Neutrophil (primary cell): Measurements from ENCODE around the gene TPCN1.

Experiments used
- H3K27ac ChIP-seq: fragments of 200-600 bp; sonication (generic); 2 replicates; pipeline ENCODE4 v1.5.1; 2016; ENCODE audit warnings: mild to moderate bottlenecking, moderate library complexity
- H3K27me3 ChIP-seq: fragments of 200-600 bp; sonication (generic); 2 replicates; pipeline ENCODE4 v1.6.0; 2016; ENCODE audit warnings: mild to moderate bottlenecking
- H3K36me3 ChIP-seq: fragments of 200-600 bp; sonication (generic); 2 replicates; pipeline ENCODE4 v1.5.1; 2017
- H3K4me1 ChIP-seq, 2 experiments: fragments of 200-600 bp in 1 of 2; sonication (generic) in 1 of 2; 1 replicate in 1 of 2; 2 replicates in 1 of 2; pipeline versions ENCODE4 v1.5.1 to v1.6.1; 2013 to 2016; ENCODE audit warnings: low read depth in 1 of 2, low read length in 1 of 2, mild to moderate bottlenecking in 1 of 2, moderate library complexity in 1 of 2; ENCODE audit not compliant: control insufficient read depth in 1 of 2, insufficient read depth in 1 of 2
- H3K4me3 ChIP-seq, 2 experiments: fragments of 200-600 bp in 1 of 2; sonication (generic) in 1 of 2; 1 replicate in 1 of 2; 2 replicates in 1 of 2; pipeline ENCODE4 v1.5.1; 2013 to 2016; ENCODE audit warnings: low read depth in 1 of 2, low read length in 1 of 2, mild to moderate bottlenecking in 1 of 2, moderate library complexity in 1 of 2
- H3K9me3 ChIP-seq: fragments of 200-600 bp; sonication (generic); 2 replicates; pipeline ENCODE4 v1.5.1; 2016
- CTCF ChIP-seq: fragments of 200-600 bp; sonication (generic); IDR thresholded peaks from 2 replicates; pipeline ENCODE4 v1.5.1; 2016; ENCODE audit warnings: antibody characterized with exemption

TPCN1 gene

GRCh38 chr12:113211160-113211559 lies 10.1 kb upstream of the TPCN1 start:
- H3K9me3 ChIP-seq = no peaks in the 10 kb centered on the region
- H3K27me3 ChIP-seq = no peaks in the 10 kb centered on the region
- TF ChIP-seq CTCF = no peak
- H3K27ac ChIP-seq = no peak overlapping the region
- peaks cover 54 to 67% of the 10 kb centered on the region in 2 experiments for H3K4me1 ChIP-seq
- H3K4me3 ChIP-seq = no peak overlapping the region
- H3K36me3 ChIP-seq = no peaks in the 10 kb centered on the region

- H3K36me3 ChIP-seq = no peaks in the 10 kb centered on the region
- no peaks in the 10 kb centered on the region for H3K9me3 ChIP-seq
- no peaks in the 10 kb centered on the region for H3K27me3 ChIP-seq
- H3K4me1 ChIP-seq = peaks cover 25 to 33% of the 10 kb centered on the region in 2 experiments
- H3K27ac ChIP-seq = peak overlapping the region; percentile 67
- TF ChIP-seq CTCF = peak; percentile 61
- H3K4me3 ChIP-seq = peak overlapping the region in 1 of 2 experiments; percentile 21
Observed at GRCh38 chr12:113214895-113215400, 6.3 kb upstream of the TPCN1 start.

- Histone ChIP-seq H3K9me3 (no peaks in the 10 kb centered on the region), H3K36me3 (no peaks in the 10 kb centered on the region), H3K4me1 (peaks cover 26 to 29% of the 10 kb centered on the region in 2 experiments), H3K4me3 (no peak overlapping the region), H3K27me3 (no peaks in the 10 kb centered on the region), H3K27ac (no peak overlapping the region)
- TF ChIP-seq CTCF = no peak
Observed at GRCh38 chr12:113216027-113216426, 5.2 kb upstream of the TPCN1 start.

- H3K36me3 ChIP-seq = no peaks in the 10 kb centered on the region
- H3K27ac ChIP-seq = peak overlapping the region; percentile 58
- no peaks in the 10 kb centered on the region for H3K9me3 ChIP-seq
- TF ChIP-seq CTCF = no peak
- no peaks in the 10 kb centered on the region for H3K27me3 ChIP-seq
- peaks cover 20 to 30% of the 10 kb centered on the region in 2 experiments for H3K4me1 ChIP-seq
- H3K4me3 ChIP-seq = peak overlapping the region; percentile 62 to 63
Observed at GRCh38 chr12:113220593-113221180, 577 bp upstream of the TPCN1 start.

- no peak for TF ChIP-seq CTCF
- Histone ChIP-seq H3K36me3 (no peaks in the 10 kb centered on the region), H3K4me3 (peak overlapping the region; percentile 62 to 75), H3K9me3 (no peaks in the 10 kb centered on the region), H3K4me1 (peaks cover 15 to 28% of the 10 kb centered on the region in 2 experiments), H3K27me3 (no peaks in the 10 kb centered on the region), H3K27ac (peak overlapping the region; percentile 65)
Observed at GRCh38 chr12:113221997-113222729, 899 bp downstream of the TPCN1 start.
